H1 (cell line): Measurements from ENCODE around the gene ATP5F1E. TPM values are rescaled to one million over a fixed set of nuclear protein-coding genes. Genes with fewer than 3 reads are reported as not detected.

Experiments
- CTCF ChIA-PET: fragments of 300-600 bp; sonication (Branson Sonifier 250); formaldehyde crosslinking; loops from one replicate; lab custom pipeline; 2021; ENCODE audit not compliant: partially characterized antibody; lab: Charles Lee
- POLR2A ChIA-PET: fragments of 300-600 bp; sonication (Branson Sonifier 250); formaldehyde crosslinking; loops from one replicate; lab custom pipeline; 2021; ENCODE audit warnings: inconsistent platforms; ENCODE audit not compliant: partially characterized antibody; lab: Charles Lee
- DNase-seq, 2 experiments: peaks; one replicate each; pipeline versions ENCODE4 v3.0.0 to v3.0.0-alpha.2; 2010 to 2022; ENCODE audit warnings: low spot score in 2 of 2, low read depth in 1 of 2, mixed read lengths in 1 of 2
- FAIRE-seq: peaks from 2 replicates; lab custom pipeline; 2011; peaks lifted over from hg19 to GRCh38; lab: Jason Lieb, UNC
- H2AFZ ChIP-seq: 2 replicates; pipeline ENCODE4 v1.8.1; 2012; ENCODE audit warnings: low read length, inconsistent platforms
- H2AK5ac ChIP-seq: 2 replicates; pipeline ENCODE4 v1.6.1; 2013; ENCODE audit warnings: low read depth, low read length
- H2BK120ac ChIP-seq: replicated peaks from 2 replicates; pipeline ENCODE3; 2013; ENCODE audit warnings: low read depth, low read length, inconsistent platforms
- H2BK12ac ChIP-seq: 2 replicates; pipeline ENCODE4 v1.6.1; 2013; ENCODE audit warnings: low read depth, low read length
- H2BK15ac ChIP-seq: 2 replicates; pipeline ENCODE4 v1.6.1; 2013; ENCODE audit warnings: low read length
- H2BK20ac ChIP-seq: 2 replicates; pipeline ENCODE4 v1.6.1; 2013; ENCODE audit warnings: low read length
- H2BK5ac ChIP-seq: 2 replicates; pipeline ENCODE4 v1.6.1; 2013; ENCODE audit warnings: low read depth, low read length
- H3K14ac ChIP-seq: 2 replicates; pipeline ENCODE4 v1.6.1; 2013; ENCODE audit warnings: inconsistent platforms; ENCODE audit not compliant: insufficient read length
- H3K18ac ChIP-seq: 2 replicates; pipeline ENCODE4 v1.6.1; 2013; ENCODE audit warnings: low read length; ENCODE audit errors: extremely low read depth
- H3K23ac ChIP-seq: 2 replicates; pipeline ENCODE4 v1.6.1; 2013; ENCODE audit warnings: inconsistent platforms; ENCODE audit not compliant: insufficient read length
- H3K23me2 ChIP-seq: 2 replicates; pipeline ENCODE4 v1.6.1; 2013; ENCODE audit warnings: low read depth, low read length
- H3K27ac ChIP-seq: 2 replicates; pipeline ENCODE4 v1.6.1; 2011; ENCODE audit warnings: low read depth, low read length, inconsistent platforms
- H3K27me3 ChIP-seq, 4 experiments: replicated peaks in 1 of 4; 1 replicate in 1 of 4; 2 replicates in 3 of 4; pipeline versions ENCODE4 v1.6.1 to v1.8.1; 2011 to 2013; ENCODE audit warnings: low read length in 3 of 4, mild to moderate bottlenecking in 3 of 4, inconsistent platforms in 2 of 4, mixed read lengths in 2 of 4, moderate library complexity in 1 of 4; ENCODE audit not compliant: control insufficient read depth in 3 of 4, insufficient read depth in 3 of 4; ENCODE audit errors: extremely low read depth in 1 of 4
- H3K36me3 ChIP-seq, 4 experiments: 2 replicates each; pipeline versions ENCODE4 v1.6.1 to v1.8.1; 2011 to 2013; ENCODE audit warnings: mild to moderate bottlenecking in 4 of 4, low read length in 3 of 4, moderate library complexity in 2 of 4, control low read depth in 1 of 4, inconsistent platforms in 1 of 4; ENCODE audit not compliant: insufficient read depth in 4 of 4, control insufficient read depth in 2 of 4
- H3K4ac ChIP-seq: replicated peaks from 2 replicates; pipeline ENCODE3; 2013; ENCODE audit warnings: low read length, low read depth, mixed read lengths, inconsistent platforms; ENCODE audit not compliant: insufficient read length
- H3K4me1 ChIP-seq, 4 experiments: replicated peaks in 1 of 4; 1 replicate in 1 of 4; 2 replicates in 3 of 4; pipeline versions ENCODE4 v1.6.1 to v1.8.1; 2011 to 2013; ENCODE audit warnings: low read length in 3 of 4, inconsistent platforms in 2 of 4, mixed read lengths in 1 of 4; ENCODE audit not compliant: insufficient read depth in 4 of 4, control insufficient read depth in 3 of 4
- H3K4me2 ChIP-seq, 2 experiments: 2 replicates each; pipeline versions ENCODE4 v1.6.1 to v1.8.1; 2011 to 2013; ENCODE audit warnings: low read depth in 2 of 2, low read length in 2 of 2, control low read depth in 1 of 2, inconsistent platforms in 1 of 2, mild to moderate bottlenecking in 1 of 2; ENCODE audit not compliant: insufficient read depth in 1 of 2
- H3K4me3 ChIP-seq, 4 experiments: fragments of 200-600, 300-600 bp in 1 of 4; sonication (generic), shearing (Covaris generic), sonication (Bioruptor Twin) in 1 of 4; 2 replicates each; pipeline versions ENCODE4 v1.5.1 to v1.8.1; 2011 to 2016; ENCODE audit warnings: low read length in 4 of 4, low read depth in 3 of 4, control low read depth in 2 of 4, inconsistent platforms in 2 of 4, mild to moderate bottlenecking in 2 of 4, mixed read lengths in 1 of 4, moderate library complexity in 1 of 4; ENCODE audit not compliant: insufficient read depth in 2 of 4; ENCODE audit errors: extremely low read depth in 1 of 4
- H3K56ac ChIP-seq: replicated peaks from 2 replicates; pipeline ENCODE3; 2013; ENCODE audit warnings: low read depth, mild to moderate bottlenecking, mixed read lengths, low read length, inconsistent platforms; ENCODE audit not compliant: insufficient read length
- H3K79me1 ChIP-seq: 2 replicates; pipeline ENCODE4 v1.6.1; 2013; ENCODE audit warnings: low read depth, low read length, control low read depth
- H3K79me2 ChIP-seq, 2 experiments: 2 replicates each; pipeline versions ENCODE4 v1.6.1 to v1.8.1; 2012 to 2013; ENCODE audit warnings: low read length in 2 of 2, mild to moderate bottlenecking in 2 of 2, inconsistent platforms in 1 of 2; ENCODE audit not compliant: insufficient read depth in 2 of 2, control insufficient read depth in 1 of 2
- H3K9ac ChIP-seq, 4 experiments: replicated peaks in 1 of 4; 1 replicate in 1 of 4; 2 replicates in 3 of 4; pipeline versions ENCODE4 v1.6.1 to v1.8.1; 2011 to 2013; ENCODE audit warnings: low read depth in 3 of 4, low read length in 3 of 4, control low read depth in 2 of 4, mild to moderate bottlenecking in 2 of 4, moderate library complexity in 2 of 4, inconsistent platforms in 1 of 4; ENCODE audit errors: extremely low read depth in 1 of 4
- H3K9me3 ChIP-seq, 2 experiments: 2 replicates each; pipeline versions ENCODE4 v1.6.1 to v1.8.1; 2012 to 2013; ENCODE audit warnings: mild to moderate bottlenecking in 2 of 2, moderate library complexity in 2 of 2, control low read depth in 1 of 2, inconsistent platforms in 1 of 2, low read depth in 1 of 2, low read length in 1 of 2, mixed read lengths in 1 of 2; ENCODE audit not compliant: insufficient read depth in 2 of 2
- H4K20me1 ChIP-seq, 2 experiments: replicated peaks in 1 of 2; 2 replicates each; pipeline versions ENCODE3 to v1.8.1; 2011 to 2013; ENCODE audit warnings: inconsistent platforms in 2 of 2, low read length in 2 of 2, mild to moderate bottlenecking in 1 of 2; ENCODE audit not compliant: insufficient read depth in 2 of 2, control insufficient read depth in 1 of 2
- H4K5ac ChIP-seq: 2 replicates; pipeline ENCODE4 v1.6.1; 2013; ENCODE audit warnings: low read length, low read depth, mixed read lengths, inconsistent platforms; ENCODE audit not compliant: insufficient read length
- H4K8ac ChIP-seq: 2 replicates; pipeline ENCODE4 v1.8.0; 2013; ENCODE audit warnings: mild to moderate bottlenecking, moderate library complexity, low read length, inconsistent platforms; ENCODE audit not compliant: insufficient read depth; ENCODE audit errors: extremely low read depth
- H4K91ac ChIP-seq: replicated peaks from 2 replicates; pipeline ENCODE3; 2013; ENCODE audit warnings: low read length, mixed read lengths, inconsistent platforms; ENCODE audit not compliant: insufficient read length
- BACH1 ChIP-seq: IDR thresholded peaks from 2 replicates; pipeline ENCODE4 v1.6.1; 2012; ENCODE audit warnings: low read length, improper control_type of control experiment
- KDM4A ChIP-seq: IDR thresholded peaks from one replicate; pipeline ENCODE4 v1.7.1; 2012; ENCODE audit warnings: low read depth, mild to moderate bottlenecking, moderate library complexity, low read length, inconsistent platforms; ENCODE audit not compliant: severe bottlenecking
- ZNF274 ChIP-seq: IDR thresholded peaks from 2 replicates; pipeline ENCODE4 v1.7.0; 2012; ENCODE audit warnings: low read length, borderline replicate concordance; ENCODE audit errors: extremely low read depth
- WGBS, 2 experiments: shearing (Covaris generic) in 1 of 2; methylation state at CpG; one replicate each; pipeline versions ENCODE4 v1.1.6 to v1.1.7; 2013 to 2015; ENCODE audit warnings: low lambda C conversion rate in 2 of 2, mixed read lengths in 2 of 2, inconsistent platforms in 1 of 2, low coverage in 1 of 2, missing lambda C conversion rate in 1 of 2; ENCODE audit not compliant: insufficient replicate concordance in 2 of 2, insufficient coverage in 1 of 2, insufficient read length in 1 of 2; ENCODE audit errors: extremely low coverage in 1 of 2, missing lambda C conversion rate in 1 of 2; 5-methylcytosine and 5-hydroxymethylcytosine counted together
- polyA plus RNA-seq, 7 experiments: library from polyadenylated mRNA; depleted of rRNA in 3 of 7; stranded (reverse) in 5 of 7; unstranded in 2 of 7; fragments of >200 nt in 5 of 7; fragments of 200-250 nt in 2 of 7; gene quantifications; 1 replicate in 5 of 7; 2 replicates in 1 of 7; 4 replicates in 1 of 7; pipeline versions ENCODE4 v1.2.1 to v1.2.3, GENCODE V29; 2011 to 2013; ENCODE audit warnings: missing spikeins in 2 of 7, mixed read lengths in 2 of 7
- total RNA-seq: library from RNA; stranded (reverse); fragmentation: NEBNext Ultra II Directional; extraction: Animal tissue kit (Norgen Biotek cat#: 25700); gene quantifications from 2 replicates; pipeline ENCODE4 v1.2.1, GENCODE V29; 2021
- TF ChIP-seq, protein P1 (sequence below), 3 experiments: IDR thresholded peaks; 1 replicate in 2 of 3; 2 replicates in 1 of 3; pipeline versions ENCODE4 v1.5.1 to v1.6.1; 2011; ENCODE audit warnings: low read length in 3 of 3, mild to moderate bottlenecking in 3 of 3, inconsistent platforms in 2 of 3, low read depth in 1 of 3, moderate library complexity in 1 of 3; ENCODE audit not compliant: insufficient read depth in 1 of 3; ENCODE audit errors: control extremely low read depth in 1 of 3

ATP5F1E gene
- total and polyA plus RNA-seq, 2 of the 8 experiments (the other 6 are each of a cell fraction or from before 2014, with no cell fraction given), result 15.7 to 47.8 TPM

DNA sequence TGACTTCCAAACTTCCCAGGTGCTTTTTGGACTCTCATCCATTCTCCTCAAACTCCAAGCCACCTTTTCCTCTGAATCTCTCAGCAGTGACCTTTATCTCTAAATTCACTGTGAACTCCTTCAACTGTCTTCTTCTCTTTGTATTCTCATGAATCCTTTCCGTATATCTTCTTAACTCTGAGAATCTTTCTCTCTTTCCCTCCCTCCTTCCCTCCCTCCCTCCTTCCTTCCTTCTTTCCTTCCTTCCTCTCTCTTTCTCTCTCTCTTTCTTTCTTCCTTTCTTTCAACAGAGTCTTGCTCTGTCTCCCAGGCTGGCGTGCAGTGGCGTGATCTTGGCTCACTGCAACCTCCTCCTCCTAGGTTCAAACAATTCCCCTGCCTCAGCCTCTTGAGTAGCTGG, 14.7 kb upstream of the ATP5F1E start:
- Histone ChIP-seq H3K4me2 (no peak overlapping the region), H2BK12ac (no peak overlapping the region), H3K27me3 (no peaks in the 10 kb centered on the region), H3K79me1 (no peaks in the 10 kb centered on the region; the same call in 1 of the 2 replicates), H3K23me2 (peaks cover 1% of the 10 kb centered on the region; the same call in 1 of the 2 replicates), H3K9ac (no peak overlapping the region), H3K4me1 (peaks cover 0 to 4% (median 0%) of the 10 kb centered on the region in 4 experiments; a peak in 1 of 7 replicates), H4K8ac (no peak overlapping the region), H3K4ac (no peak overlapping the region), H3K23ac (no peak overlapping the region), H3K18ac (no peak overlapping the region), H2BK20ac (no peak overlapping the region), H3K36me3 (no peaks in the 10 kb centered on the region), H4K20me1 (no peaks in the 10 kb centered on the region), H3K4me3 (no peak overlapping the region), H3K56ac (no peak overlapping the region), H4K91ac (no peak overlapping the region), H2BK15ac (no peak overlapping the region), H3K27ac (no peak overlapping the region), H3K14ac (no peak overlapping the region), H2AFZ (no peak overlapping the region), H4K5ac (no peak overlapping the region), H2BK120ac (no peak overlapping the region), H2AK5ac (no peak overlapping the region), H3K79me2 (peaks cover 0 to 4% of the 10 kb centered on the region in 2 experiments; a peak in 1 of 4 replicates), H3K9me3 (no peaks in the 10 kb centered on the region; a peak in 1 of 4 replicates), H2BK5ac (no peak overlapping the region)
- 96% methylated on average over 3 of the region's 3 CpGs; no CpG with 5 or more reads in 1 of the 2 experiments for WGBS, 2 experiments
- CTCF ChIA-PET, result interaction anchor here (0.8 to 1.4 kb wide), 2 partner anchors 162 to 177 kb away, joined by 3 to 5 read pairs; no protein-coding TSS in a partner anchor
- no peak for FAIRE-seq
- POLR2A ChIA-PET, result no interaction called here
- DNase-seq, result no peak
- TF ChIP-seq ZNF274, result no peak
- no peak for TF ChIP-seq BACH1
- TF ChIP-seq, protein P1, sequence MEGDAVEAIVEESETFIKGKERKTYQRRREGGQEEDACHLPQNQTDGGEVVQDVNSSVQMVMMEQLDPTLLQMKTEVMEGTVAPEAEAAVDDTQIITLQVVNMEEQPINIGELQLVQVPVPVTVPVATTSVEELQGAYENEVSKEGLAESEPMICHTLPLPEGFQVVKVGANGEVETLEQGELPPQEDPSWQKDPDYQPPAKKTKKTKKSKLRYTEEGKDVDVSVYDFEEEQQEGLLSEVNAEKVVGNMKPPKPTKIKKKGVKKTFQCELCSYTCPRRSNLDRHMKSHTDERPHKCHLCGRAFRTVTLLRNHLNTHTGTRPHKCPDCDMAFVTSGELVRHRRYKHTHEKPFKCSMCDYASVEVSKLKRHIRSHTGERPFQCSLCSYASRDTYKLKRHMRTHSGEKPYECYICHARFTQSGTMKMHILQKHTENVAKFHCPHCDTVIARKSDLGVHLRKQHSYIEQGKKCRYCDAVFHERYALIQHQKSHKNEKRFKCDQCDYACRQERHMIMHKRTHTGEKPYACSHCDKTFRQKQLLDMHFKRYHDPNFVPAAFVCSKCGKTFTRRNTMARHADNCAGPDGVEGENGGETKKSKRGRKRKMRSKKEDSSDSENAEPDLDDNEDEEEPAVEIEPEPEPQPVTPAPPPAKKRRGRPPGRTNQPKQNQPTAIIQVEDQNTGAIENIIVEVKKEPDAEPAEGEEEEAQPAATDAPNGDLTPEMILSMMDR (IDR thresholded peaks at IDR 0.05; ENCODE audit: control extremely low read depth in 1 of 3, insufficient read depth in 1 of 3, low read depth in 1 of 3, low read length in 3 of 3), result no peak
- TF ChIP-seq KDM4A, result no peak
